GM12801 (cell line): ENCODE data around the gene PALLD.

Source experiments
- CTCF ChIP-seq: IDR thresholded peaks from one replicate; pipeline ENCODE4 v1.5.1; 2011; ENCODE audit warnings: control low read depth; ENCODE audit not compliant: insufficient read length; ENCODE audit errors: extremely low read depth

Gene PALLD

GRCh38 chr4:168612450-168613135 is 115.7 kb downstream of the PALLD start:
- no peak for TF ChIP-seq CTCF

GRCh38 chr4:168613869-168614268 is 117.0 kb downstream of the PALLD start:
- no peak for TF ChIP-seq CTCF

GRCh38 chr4:168614281-168615057 is 117.6 kb downstream of the PALLD start:
- no peak for TF ChIP-seq CTCF

GRCh38 chr4:168615294-168616065 is 118.6 kb downstream of the PALLD start:
- no peak for TF ChIP-seq CTCF

GRCh38 chr4:168618577-168619265 is 121.9 kb downstream of the PALLD start:
- no peak for TF ChIP-seq CTCF

- no peak for TF ChIP-seq CTCF
These were observed 122.4 kb downstream of the PALLD start for GRCh38 chr4:168619266-168619631.
